GM12872 (cell line): ENCODE measurements around the gene CCL4.

Source experiments
- TF ChIP-seq, protein P1 (sequence below): IDR thresholded peaks from 3 replicates; pipeline ENCODE4 v1.5.1; 2011; ENCODE audit warnings: low read depth, mild to moderate bottlenecking, low read length, moderate library complexity; ENCODE audit not compliant: insufficient read depth

The CCL4 gene

DNA sequence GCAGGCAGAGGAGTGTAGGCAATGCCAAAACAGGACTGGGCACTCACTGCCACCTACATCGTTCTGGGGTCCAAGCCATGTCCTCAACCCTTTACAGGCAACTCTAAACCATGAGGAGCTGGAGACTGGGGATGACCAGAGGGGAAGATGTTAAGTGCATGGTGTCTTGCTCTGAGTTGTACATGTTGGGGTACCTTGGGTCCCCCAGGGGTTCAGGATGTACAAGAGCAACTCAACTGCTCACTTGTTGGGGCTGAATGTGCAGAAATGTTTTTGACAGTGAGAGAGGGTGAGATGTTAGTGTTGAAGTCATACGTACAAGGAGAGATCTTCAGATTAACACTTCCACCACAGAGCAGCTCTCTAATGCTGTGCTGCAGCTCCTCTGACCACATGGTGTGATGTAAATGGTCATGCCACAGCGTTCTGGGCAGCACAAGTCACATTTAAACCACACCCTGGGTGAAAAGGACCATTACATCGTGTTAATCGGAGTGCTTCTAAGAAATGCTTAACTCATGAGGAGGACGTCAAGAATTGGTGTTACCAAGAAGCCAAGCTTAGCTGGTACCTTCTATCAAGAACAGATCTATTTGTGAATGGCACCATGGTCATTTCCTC is 37.2 kb upstream of the CCL4 start:
- TF ChIP-seq, protein P1, sequence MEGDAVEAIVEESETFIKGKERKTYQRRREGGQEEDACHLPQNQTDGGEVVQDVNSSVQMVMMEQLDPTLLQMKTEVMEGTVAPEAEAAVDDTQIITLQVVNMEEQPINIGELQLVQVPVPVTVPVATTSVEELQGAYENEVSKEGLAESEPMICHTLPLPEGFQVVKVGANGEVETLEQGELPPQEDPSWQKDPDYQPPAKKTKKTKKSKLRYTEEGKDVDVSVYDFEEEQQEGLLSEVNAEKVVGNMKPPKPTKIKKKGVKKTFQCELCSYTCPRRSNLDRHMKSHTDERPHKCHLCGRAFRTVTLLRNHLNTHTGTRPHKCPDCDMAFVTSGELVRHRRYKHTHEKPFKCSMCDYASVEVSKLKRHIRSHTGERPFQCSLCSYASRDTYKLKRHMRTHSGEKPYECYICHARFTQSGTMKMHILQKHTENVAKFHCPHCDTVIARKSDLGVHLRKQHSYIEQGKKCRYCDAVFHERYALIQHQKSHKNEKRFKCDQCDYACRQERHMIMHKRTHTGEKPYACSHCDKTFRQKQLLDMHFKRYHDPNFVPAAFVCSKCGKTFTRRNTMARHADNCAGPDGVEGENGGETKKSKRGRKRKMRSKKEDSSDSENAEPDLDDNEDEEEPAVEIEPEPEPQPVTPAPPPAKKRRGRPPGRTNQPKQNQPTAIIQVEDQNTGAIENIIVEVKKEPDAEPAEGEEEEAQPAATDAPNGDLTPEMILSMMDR = no peak

DNA sequence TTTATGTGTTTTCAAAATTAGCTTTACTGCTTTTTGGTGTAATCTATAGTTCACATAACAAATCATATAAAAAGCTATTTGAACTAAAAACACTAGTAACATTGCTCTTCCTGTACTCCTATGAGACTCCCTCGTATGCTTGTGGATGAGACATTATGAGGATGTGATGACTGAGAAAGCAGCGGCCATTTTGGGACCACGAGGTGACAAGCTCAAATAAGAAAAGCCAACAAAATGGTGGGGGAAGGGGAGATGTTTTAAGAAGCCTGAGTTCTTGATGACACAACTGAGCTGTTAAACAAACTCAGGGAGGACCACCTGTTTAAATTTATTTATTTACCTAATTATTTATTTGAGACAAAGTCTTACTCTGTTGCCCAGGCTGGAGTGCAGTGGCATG is 35.1 kb upstream of the CCL4 start:
- TF ChIP-seq, protein P1 = no peak

DNA sequence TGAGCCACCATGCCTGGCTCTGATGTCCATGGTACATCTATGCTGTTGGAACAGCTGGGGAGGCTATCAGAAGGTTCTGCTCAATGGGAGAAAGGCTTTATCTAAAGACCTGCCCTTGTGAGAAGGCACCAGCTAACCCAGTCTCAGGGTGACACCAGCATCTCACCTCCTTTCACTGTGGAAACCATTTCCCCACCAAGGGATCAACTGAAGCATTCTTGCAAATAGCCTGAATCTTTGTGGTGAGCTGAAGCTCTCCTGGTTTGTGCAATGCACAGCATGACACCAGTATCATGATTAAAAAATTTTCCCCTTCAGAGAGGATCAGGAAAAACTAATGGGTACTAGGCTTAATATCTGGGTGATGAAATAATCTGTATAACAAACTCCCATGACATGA is 34.5 kb upstream of the CCL4 start:
- TF ChIP-seq, protein P1 = no peak

DNA sequence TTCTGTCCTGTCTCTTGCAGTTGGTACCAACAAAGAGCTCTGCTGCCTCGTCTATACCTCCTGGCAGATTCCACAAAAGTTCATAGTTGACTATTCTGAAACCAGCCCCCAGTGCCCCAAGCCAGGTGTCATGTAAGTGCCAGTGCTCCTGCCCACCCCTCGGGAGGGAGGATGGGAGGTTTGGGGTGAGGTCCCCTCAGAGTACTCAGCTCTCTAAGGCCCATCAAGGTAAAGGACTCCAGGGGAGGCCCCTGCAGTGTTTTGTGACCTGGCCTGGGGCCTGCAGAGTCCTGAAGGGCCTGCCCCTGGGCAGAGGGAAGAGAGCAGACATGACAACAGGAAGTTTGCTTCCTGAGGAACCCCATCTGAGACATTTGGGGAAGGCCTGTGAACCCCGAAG is 33.2 kb upstream of the CCL4 start:
- TF ChIP-seq, protein P1 = no peak

DNA sequence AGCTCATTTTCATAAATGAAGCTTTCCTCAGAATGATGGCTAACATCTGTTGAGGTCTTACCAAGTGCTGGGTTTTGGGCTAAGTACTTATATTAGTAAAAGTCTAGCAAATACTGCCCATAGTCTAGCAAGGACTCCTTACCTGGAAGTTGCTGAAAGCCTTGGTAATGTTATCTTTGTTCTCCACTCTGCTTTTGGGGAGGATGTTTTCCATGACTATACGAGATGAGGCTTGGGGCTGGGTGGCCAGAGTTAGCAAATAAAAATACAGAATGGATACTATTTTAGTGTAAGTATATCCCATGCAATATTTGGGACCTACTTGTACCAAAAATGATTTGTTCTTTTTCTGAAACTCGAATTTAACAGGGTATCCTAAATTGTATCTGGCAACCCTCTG is 31.9 kb upstream of the CCL4 start:
- TF ChIP-seq, protein P1 = no peak

DNA sequence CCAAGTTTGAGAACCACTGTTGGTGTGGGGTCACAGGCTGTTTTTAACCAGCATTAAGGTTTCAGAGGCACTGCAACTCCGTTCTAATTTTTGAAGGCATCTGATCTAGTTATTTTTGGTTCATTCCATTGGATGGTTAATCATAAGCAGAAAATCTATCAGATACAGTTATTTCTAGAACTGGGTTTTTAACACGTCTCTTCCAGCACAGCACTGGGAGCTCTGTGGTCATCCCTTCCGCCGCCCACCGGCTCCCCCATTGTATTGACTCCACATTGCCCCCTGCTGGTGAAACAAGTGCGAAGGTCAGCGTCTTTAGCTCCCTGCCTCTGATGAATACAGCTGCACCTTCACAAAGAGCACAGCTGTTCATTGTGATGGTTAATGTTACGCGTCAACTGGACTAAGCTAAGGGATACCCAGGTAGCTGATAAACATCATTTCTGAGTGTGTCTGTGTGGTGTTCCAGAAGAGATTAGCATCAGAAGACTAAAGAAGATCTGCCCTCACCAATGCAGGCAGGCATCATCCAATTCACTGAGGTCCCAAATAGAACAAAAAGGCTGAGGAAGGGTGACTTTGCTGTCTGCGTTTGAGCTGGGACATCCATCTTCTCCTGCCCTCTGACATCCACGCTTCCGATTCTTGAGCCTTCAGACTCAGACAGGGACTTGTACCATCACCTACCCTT is 31.1 kb upstream of the CCL4 start:
- TF ChIP-seq, protein P1 = peak; percentile 86

DNA sequence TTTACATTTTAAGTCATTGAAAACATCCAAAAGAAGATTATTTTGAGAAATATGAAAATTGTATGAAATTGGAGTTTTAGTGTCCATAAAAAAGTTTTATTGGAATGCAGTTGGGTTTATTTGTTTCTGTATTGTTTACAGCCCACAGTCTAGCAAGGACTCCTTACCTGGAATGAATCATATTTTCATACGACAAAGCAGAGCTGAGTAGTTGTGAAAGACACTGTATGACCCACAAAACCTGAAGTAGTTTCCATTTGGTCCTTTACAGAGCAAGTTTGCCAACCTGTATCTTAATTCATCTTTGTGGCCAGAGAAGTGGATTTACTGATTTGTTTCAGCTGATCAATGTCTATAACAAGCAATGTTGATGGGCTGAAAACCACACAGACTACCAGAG is 29.3 kb upstream of the CCL4 start:
- TF ChIP-seq, protein P1 = no peak
